GM12878 (cell line): ENCODE results near the gene DUS1L. TPM values are rescaled to one million over a fixed set of nuclear protein-coding genes. Genes with fewer than 3 reads are reported as not detected.

Experiments
- ATAC-seq: fragments of 200-7000 bp; cut with Tn5 transposase; 3 replicates; pipeline ENCODE4 v1.9.1; 2020; ENCODE audit warnings: mild to moderate bottlenecking, moderate library complexity
- BruUV-seq: library from RNA; stranded (reverse); fragments of 400-500 nt; replicated peaks from 2 replicates; lab custom pipeline; 2021; lab: Mats Ljungman, UMichigan
- CTCF ChIA-PET: fragments of 300-600 bp; sonication (Branson Sonifier 250); formaldehyde crosslinking; extraction: SDS; loops from one replicate; lab custom pipeline; 2021; ENCODE audit warnings: inconsistent platforms; lab: Yijun Ruan, JAX
- POLR2A ChIA-PET: fragments of 350-600 bp; formaldehyde crosslinking; extraction: SDS; loops from one replicate; lab custom pipeline; 2021; ENCODE audit warnings: inconsistent platforms; lab: Charles Lee
- RAD21 ChIA-PET: fragments of 300-600 bp; sonication (Branson Sonifier 250); formaldehyde crosslinking; loops from one replicate; lab custom pipeline; 2023; ENCODE audit warnings: antibody characterized with exemption; ENCODE audit not compliant: unreplicated experiment; lab: Charles Lee
- SMC1A ChIA-PET: fragments of 300-600 bp; sonication (Branson Sonifier 250); formaldehyde crosslinking; loops from one replicate; lab custom pipeline; 2023; ENCODE audit not compliant: unreplicated experiment, uncharacterized antibody; lab: Charles Lee
- DNase-seq: peaks from one replicate; pipeline ENCODE4 v3.0.0-alpha.2; 2011; ENCODE audit warnings: low read depth, low spot score
- FAIRE-seq: peaks from 3 replicates; lab custom pipeline; 2011; peaks lifted over from hg19 to GRCh38; lab: Jason Lieb, UNC
- H2AFZ ChIP-seq: 2 replicates; pipeline ENCODE4 v1.6.0; 2011; ENCODE audit warnings: low read depth, low read length, control low read depth; ENCODE audit not compliant: control insufficient read depth
- H3K27ac ChIP-seq: 2 replicates; pipeline ENCODE4 v1.5.1; 2011; ENCODE audit warnings: control low read depth; ENCODE audit not compliant: control insufficient read depth, insufficient read depth
- H3K27me3 ChIP-seq, 2 experiments: replicated peaks in 1 of 2; 2 replicates each; pipeline versions ENCODE4 v1.6.0 to v1.6.1; 2011; ENCODE audit warnings: low read length in 1 of 2; ENCODE audit not compliant: control insufficient read depth in 2 of 2, insufficient read depth in 2 of 2
- H3K36me3 ChIP-seq, 2 experiments: 2 replicates each; pipeline ENCODE4 v1.5.1; 2011; ENCODE audit warnings: low read length in 1 of 2; ENCODE audit not compliant: control insufficient read depth in 2 of 2, insufficient read depth in 2 of 2
- H3K4me1 ChIP-seq: 2 replicates; pipeline ENCODE4 v1.6.1; 2011; ENCODE audit warnings: mild to moderate bottlenecking, low read length, moderate library complexity, mixed read lengths; ENCODE audit not compliant: control insufficient read depth, insufficient read depth
- H3K4me2 ChIP-seq: 2 replicates; pipeline ENCODE4 v1.6.0; 2011; ENCODE audit warnings: control low read depth; ENCODE audit not compliant: control insufficient read depth, insufficient read depth
- H3K4me3 ChIP-seq: fragments of 200-600 bp; sonication (generic); 2 replicates; pipeline ENCODE4 v1.5.1; 2016
- H3K79me2 ChIP-seq: 2 replicates; pipeline ENCODE4 v1.6.0; 2011; ENCODE audit warnings: low read length; ENCODE audit not compliant: control insufficient read depth, insufficient read depth
- H3K9ac ChIP-seq: 2 replicates; pipeline ENCODE4 v1.8.0; 2011; ENCODE audit warnings: low read length, control low read depth, mixed read lengths; ENCODE audit not compliant: control insufficient read depth, insufficient read depth
- H3K9me3 ChIP-seq: replicated peaks from 3 replicates; pipeline ENCODE4 v1.5.1; 2011; ENCODE audit warnings: mild to moderate bottlenecking, low read length; ENCODE audit not compliant: control insufficient read depth, insufficient read depth
- H4K20me1 ChIP-seq: 2 replicates; pipeline ENCODE4 v1.6.0; 2011; ENCODE audit not compliant: control insufficient read depth, insufficient read depth
- BRCA1 ChIP-seq: IDR thresholded peaks from 2 replicates; pipeline ENCODE4 v1.6.1; 2011; ENCODE audit warnings: low read depth, low read length, improper control_type of control experiment
- HDAC6 ChIP-seq: fragments of 200-600 bp; sonication (generic); IDR thresholded peaks from one replicate; pipeline ENCODE4 v1.8.0; 2017; ENCODE audit warnings: antibody characterized with exemption; ENCODE audit not compliant: unreplicated experiment
- NR2C1 ChIP-seq: fragments of 450-650 bp; IDR thresholded peaks from 2 replicates; pipeline ENCODE4 v1.6.1; 2017; ENCODE audit warnings: antibody characterized with exemption, mild to moderate bottlenecking, moderate library complexity
- SIN3A ChIP-seq: IDR thresholded peaks from 2 replicates; pipeline ENCODE4 v1.6.1; 2012; ENCODE audit warnings: low read depth, low read length, improper control_type of control experiment
- SIX5 ChIP-seq: IDR thresholded peaks from 2 replicates; pipeline ENCODE4 v1.6.1; 2011; ENCODE audit warnings: mild to moderate bottlenecking, low read depth, low read length, moderate library complexity; ENCODE audit not compliant: severe bottlenecking
- SMAD1 ChIP-seq: fragments of 450-650 bp; IDR thresholded peaks from 2 replicates; pipeline ENCODE4 v1.6.1; 2018; ENCODE audit warnings: mild to moderate bottlenecking, low read depth; ENCODE audit not compliant: partially characterized antibody
- SPI1 ChIP-seq: IDR thresholded peaks from 2 replicates; pipeline ENCODE4 v1.6.1; 2011; ENCODE audit warnings: low read depth, mild to moderate bottlenecking, low read length, moderate library complexity, borderline replicate concordance; ENCODE audit not compliant: insufficient read depth
- SRF ChIP-seq, 2 experiments: IDR thresholded peaks; 2 replicates each; pipeline ENCODE4 v1.6.1; 2011; ENCODE audit warnings: low read depth in 2 of 2, low read length in 2 of 2, mild to moderate bottlenecking in 1 of 2, moderate library complexity in 1 of 2
- TAF1 ChIP-seq: IDR thresholded peaks from 2 replicates; pipeline ENCODE4 v1.6.1; 2011; ENCODE audit warnings: mild to moderate bottlenecking, low read depth, low read length, borderline replicate concordance
- ZNF274 ChIP-seq: IDR thresholded peaks from one replicate; pipeline ENCODE4 v1.8.0; 2011; ENCODE audit not compliant: insufficient read length, insufficient read depth
- WGBS: methylation state at CpG from one replicate; pipeline ENCODE4 v1.1.6; 2016; ENCODE audit warnings: low lambda C conversion rate; ENCODE audit not compliant: insufficient replicate concordance, insufficient coverage; ENCODE audit errors: missing lambda C conversion rate; 5-methylcytosine and 5-hydroxymethylcytosine counted together
- in situ Hi-C: fragments of 300-500 bp; cut with MboI; formaldehyde crosslinking; loops from 9 replicates; pipeline ENCODE4 v1.14.3; 2018; ENCODE audit warnings: mixed read lengths
- intact Hi-C: fragments of 100-400 bp; cut with micrococcal nuclease; formaldehyde crosslinking; loops from one replicate; pipeline ENCODE4 v1.14.2; 2022; ENCODE audit not compliant: unreplicated experiment
- polyA plus RNA-seq, 11 experiments: library from polyadenylated mRNA; depleted of rRNA in 4 of 11; unstranded in 6 of 11; stranded (reverse) in 5 of 11; fragments of >200 nt; fragmentation: Nextera tagmentation in 4 of 11; fragmentation: Illumina TruSeq in 1 of 11; extraction: Ambion mirVana in 4 of 11; extraction: Trizol in 1 of 11; gene quantifications; 1 replicate in 1 of 11; 2 replicates in 10 of 11; pipeline versions ENCODE4 v1.2.1 to v1.2.3, GENCODE V29; 2011 to 2016; ENCODE audit warnings: inconsistent platforms in 2 of 11, missing spikeins in 2 of 11, low read depth in 1 of 11
- total RNA-seq, 4 experiments: library from RNA; depleted of rRNA in 3 of 4; stranded (reverse); fragments of >200 nt in 3 of 4; fragmentation: Illumina TruSeq in 1 of 4; extraction: Trizol in 1 of 4; gene quantifications; 2 replicates each; pipeline versions ENCODE4 v1.2.1 to v1.2.3, GENCODE V29; 2013 to 2021
- TF ChIP-seq, protein P1 (sequence below): IDR thresholded peaks from 2 replicates; pipeline ENCODE4 v1.6.1; 2012; ENCODE audit warnings: improper control_type of control experiment, low read depth, low read length; ENCODE audit not compliant: insufficient replicate concordance
- TF ChIP-seq, protein P2 (sequence below): IDR thresholded peaks from 2 replicates; pipeline ENCODE4 v1.6.1; 2012; ENCODE audit warnings: mild to moderate bottlenecking, low read depth, low read length
- TF ChIP-seq, protein P3 (sequence below): fragments of 450-650 bp; IDR thresholded peaks from 2 replicates; pipeline ENCODE4 v1.6.1; 2016; ENCODE audit warnings: mild to moderate bottlenecking

The DUS1L gene
- total and polyA plus RNA-seq, 10 of the 15 experiments (the other 5 are each of a cell fraction or from before 2014, with no cell fraction given) = 6.1 to 157 (median 44.5) TPM

DNA sequence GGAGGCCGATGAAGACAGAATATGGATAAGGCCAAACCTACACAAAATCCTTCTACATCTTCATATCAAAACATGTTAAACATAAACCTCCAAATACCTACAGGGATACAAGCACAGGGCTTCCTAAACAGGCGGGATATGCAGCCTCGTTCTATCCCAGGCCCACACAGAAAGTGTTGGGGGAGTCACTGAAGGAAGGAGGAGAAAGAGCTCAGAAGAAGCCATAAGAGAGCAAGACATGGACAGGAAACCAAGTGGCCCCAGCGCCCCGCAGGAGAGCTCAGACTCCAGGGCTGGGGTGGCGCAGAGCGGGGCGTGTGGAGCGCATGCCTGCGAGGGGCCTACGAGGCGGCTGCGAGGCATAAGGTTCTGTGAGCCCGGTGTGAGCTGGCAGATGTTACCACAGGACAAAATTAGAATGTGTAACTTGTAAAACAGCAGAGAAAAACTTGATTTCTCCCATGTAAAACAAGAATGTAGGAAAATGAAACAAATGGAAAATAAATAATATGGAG is 43.4 kb upstream of the DUS1L start:
- CTCF ChIA-PET = no interaction called here
- TF ChIP-seq, protein P1, sequence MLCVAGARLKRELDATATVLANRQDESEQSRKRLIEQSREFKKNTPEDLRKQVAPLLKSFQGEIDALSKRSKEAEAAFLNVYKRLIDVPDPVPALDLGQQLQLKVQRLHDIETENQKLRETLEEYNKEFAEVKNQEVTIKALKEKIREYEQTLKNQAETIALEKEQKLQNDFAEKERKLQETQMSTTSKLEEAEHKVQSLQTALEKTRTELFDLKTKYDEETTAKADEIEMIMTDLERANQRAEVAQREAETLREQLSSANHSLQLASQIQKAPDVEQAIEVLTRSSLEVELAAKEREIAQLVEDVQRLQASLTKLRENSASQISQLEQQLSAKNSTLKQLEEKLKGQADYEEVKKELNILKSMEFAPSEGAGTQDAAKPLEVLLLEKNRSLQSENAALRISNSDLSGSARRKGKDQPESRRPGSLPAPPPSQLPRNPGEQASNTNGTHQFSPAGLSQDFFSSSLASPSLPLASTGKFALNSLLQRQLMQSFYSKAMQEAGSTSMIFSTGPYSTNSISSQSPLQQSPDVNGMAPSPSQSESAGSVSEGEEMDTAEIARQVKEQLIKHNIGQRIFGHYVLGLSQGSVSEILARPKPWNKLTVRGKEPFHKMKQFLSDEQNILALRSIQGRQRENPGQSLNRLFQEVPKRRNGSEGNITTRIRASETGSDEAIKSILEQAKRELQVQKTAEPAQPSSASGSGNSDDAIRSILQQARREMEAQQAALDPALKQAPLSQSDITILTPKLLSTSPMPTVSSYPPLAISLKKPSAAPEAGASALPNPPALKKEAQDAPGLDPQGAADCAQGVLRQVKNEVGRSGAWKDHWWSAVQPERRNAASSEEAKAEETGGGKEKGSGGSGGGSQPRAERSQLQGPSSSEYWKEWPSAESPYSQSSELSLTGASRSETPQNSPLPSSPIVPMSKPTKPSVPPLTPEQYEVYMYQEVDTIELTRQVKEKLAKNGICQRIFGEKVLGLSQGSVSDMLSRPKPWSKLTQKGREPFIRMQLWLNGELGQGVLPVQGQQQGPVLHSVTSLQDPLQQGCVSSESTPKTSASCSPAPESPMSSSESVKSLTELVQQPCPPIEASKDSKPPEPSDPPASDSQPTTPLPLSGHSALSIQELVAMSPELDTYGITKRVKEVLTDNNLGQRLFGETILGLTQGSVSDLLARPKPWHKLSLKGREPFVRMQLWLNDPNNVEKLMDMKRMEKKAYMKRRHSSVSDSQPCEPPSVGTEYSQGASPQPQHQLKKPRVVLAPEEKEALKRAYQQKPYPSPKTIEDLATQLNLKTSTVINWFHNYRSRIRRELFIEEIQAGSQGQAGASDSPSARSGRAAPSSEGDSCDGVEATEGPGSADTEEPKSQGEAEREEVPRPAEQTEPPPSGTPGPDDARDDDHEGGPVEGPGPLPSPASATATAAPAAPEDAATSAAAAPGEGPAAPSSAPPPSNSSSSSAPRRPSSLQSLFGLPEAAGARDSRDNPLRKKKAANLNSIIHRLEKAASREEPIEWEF = no peak
- TF ChIP-seq SRF (IDR thresholded peaks at IDR 0.05; ENCODE audit: low read depth in 2 of 2, low read length in 2 of 2) = no peak
- TF ChIP-seq SPI1 = no peak
- TF ChIP-seq BRCA1 = no peak
- no peak for TF ChIP-seq SMAD1
- TF ChIP-seq, protein P2, sequence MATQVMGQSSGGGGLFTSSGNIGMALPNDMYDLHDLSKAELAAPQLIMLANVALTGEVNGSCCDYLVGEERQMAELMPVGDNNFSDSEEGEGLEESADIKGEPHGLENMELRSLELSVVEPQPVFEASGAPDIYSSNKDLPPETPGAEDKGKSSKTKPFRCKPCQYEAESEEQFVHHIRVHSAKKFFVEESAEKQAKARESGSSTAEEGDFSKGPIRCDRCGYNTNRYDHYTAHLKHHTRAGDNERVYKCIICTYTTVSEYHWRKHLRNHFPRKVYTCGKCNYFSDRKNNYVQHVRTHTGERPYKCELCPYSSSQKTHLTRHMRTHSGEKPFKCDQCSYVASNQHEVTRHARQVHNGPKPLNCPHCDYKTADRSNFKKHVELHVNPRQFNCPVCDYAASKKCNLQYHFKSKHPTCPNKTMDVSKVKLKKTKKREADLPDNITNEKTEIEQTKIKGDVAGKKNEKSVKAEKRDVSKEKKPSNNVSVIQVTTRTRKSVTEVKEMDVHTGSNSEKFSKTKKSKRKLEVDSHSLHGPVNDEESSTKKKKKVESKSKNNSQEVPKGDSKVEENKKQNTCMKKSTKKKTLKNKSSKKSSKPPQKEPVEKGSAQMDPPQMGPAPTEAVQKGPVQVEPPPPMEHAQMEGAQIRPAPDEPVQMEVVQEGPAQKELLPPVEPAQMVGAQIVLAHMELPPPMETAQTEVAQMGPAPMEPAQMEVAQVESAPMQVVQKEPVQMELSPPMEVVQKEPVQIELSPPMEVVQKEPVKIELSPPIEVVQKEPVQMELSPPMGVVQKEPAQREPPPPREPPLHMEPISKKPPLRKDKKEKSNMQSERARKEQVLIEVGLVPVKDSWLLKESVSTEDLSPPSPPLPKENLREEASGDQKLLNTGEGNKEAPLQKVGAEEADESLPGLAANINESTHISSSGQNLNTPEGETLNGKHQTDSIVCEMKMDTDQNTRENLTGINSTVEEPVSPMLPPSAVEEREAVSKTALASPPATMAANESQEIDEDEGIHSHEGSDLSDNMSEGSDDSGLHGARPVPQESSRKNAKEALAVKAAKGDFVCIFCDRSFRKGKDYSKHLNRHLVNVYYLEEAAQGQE = no peak
- no peak for TF ChIP-seq HDAC6
- no peak for TF ChIP-seq TAF1
- TF ChIP-seq SIN3A = no peak
- TF ChIP-seq SIX5 = no peak
- no peak for TF ChIP-seq NR2C1
- TF ChIP-seq, protein P3, sequence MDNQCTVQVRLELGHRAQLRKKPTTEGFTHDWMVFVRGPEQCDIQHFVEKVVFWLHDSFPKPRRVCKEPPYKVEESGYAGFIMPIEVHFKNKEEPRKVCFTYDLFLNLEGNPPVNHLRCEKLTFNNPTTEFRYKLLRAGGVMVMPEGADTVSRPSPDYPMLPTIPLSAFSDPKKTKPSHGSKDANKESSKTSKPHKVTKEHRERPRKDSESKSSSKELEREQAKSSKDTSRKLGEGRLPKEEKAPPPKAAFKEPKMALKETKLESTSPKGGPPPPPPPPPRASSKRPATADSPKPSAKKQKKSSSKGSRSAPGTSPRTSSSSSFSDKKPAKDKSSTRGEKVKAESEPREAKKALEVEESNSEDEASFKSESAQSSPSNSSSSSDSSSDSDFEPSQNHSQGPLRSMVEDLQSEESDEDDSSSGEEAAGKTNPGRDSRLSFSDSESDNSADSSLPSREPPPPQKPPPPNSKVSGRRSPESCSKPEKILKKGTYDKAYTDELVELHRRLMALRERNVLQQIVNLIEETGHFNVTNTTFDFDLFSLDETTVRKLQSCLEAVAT = no peak
- no peak for TF ChIP-seq ZNF274

More for the DNA sequence above, 43.4 kb upstream of the DUS1L start:
- POLR2A ChIA-PET = interaction anchor here (0.5 to 1.4 kb wide), 3 partner anchors 11 to 50 kb away, joined by 3 to 4 read pairs (median 4); partner anchors contain the start of gene FASN
- H3K27me3 ChIP-seq = no peaks in the 10 kb centered on the region
- no TSS peak for BruUV-seq
- H3K36me3 ChIP-seq = no peaks in the 10 kb centered on the region
- DNase-seq (no peak), ATAC-seq (no peak), FAIRE-seq (no peak)
- 94% methylated on average over 14 of the region's 14 CpGs for WGBS
- peaks cover 21% of the 10 kb centered on the region for H3K4me1 ChIP-seq
- H4K20me1 ChIP-seq = no peaks in the 10 kb centered on the region
- in situ Hi-C loops (no loop called here), intact Hi-C loops (loop anchor here (5.0 kb wide), 1 partner anchor 43 kb away; no protein-coding TSS in a partner anchor)
- no peaks in the 10 kb centered on the region for H3K9me3 ChIP-seq
- no peak overlapping the region for H2AFZ ChIP-seq
- SMC1A ChIA-PET = no interaction called here
- H3K9ac ChIP-seq = no peak overlapping the region
- no peak overlapping the region for H3K4me2 ChIP-seq
- no peak overlapping the region for H3K27ac ChIP-seq
- no peak overlapping the region for H3K4me3 ChIP-seq
- H3K79me2 ChIP-seq = peaks cover 14% of the 10 kb centered on the region
- RAD21 ChIA-PET = no interaction called here
